Measurements from ENCODE around the gene MRPS16.
A peak's percentile ranks its signal among the peaks of the same experiment; 100 is the strongest.
"Not testable (repeated sequence)": the region's sequence is repeated elsewhere in the genome, so short reads cannot be mapped to it uniquely, and the experiment has no call there.

Gene MRPS16

GRCh38 chr10:73261362-73261995, 9.0 kb upstream of the MRPS16 start:
- H3K4me1 ChIP-seq (ENCODE audit: insufficient read depth, low read length) = no peaks in the 10 kb centered on the region
- no peak overlapping the region for H3K4me3 ChIP-seq (ENCODE audit: low read length)
- 94% methylated on average over 9 of the region's 9 CpGs for WGBS
- peaks cover 16% of the 10 kb centered on the region; the same call in 1 of the 2 replicates for H3K9me3 ChIP-seq (ENCODE audit: insufficient read depth, low read depth, low read length)
- no peaks in the 10 kb centered on the region for H3K36me3 ChIP-seq (ENCODE audit: insufficient read depth, low read length)
- H3K27me3 ChIP-seq (ENCODE audit: insufficient read depth, low read length) = no peaks in the 10 kb centered on the region
- no peak overlapping the region for H3K9ac ChIP-seq (ENCODE audit: low read depth, low read length)
- no peak overlapping the region for H3K27ac ChIP-seq (ENCODE audit: low read depth, low read length)

- H3K4me1 ChIP-seq (ENCODE audit: insufficient read depth, low read length); H3K4me3 ChIP-seq (ENCODE audit: low read length): not testable (repeated sequence)
These were observed 6.2 kb upstream of the MRPS16 start for GRCh38 chr10:73258612-73259011.

GRCh38 chr10:73253225-73253555, 746 bp upstream of the MRPS16 start:
- H3K36me3 ChIP-seq (ENCODE audit: insufficient read depth, low read length) = peaks cover 24% of the 10 kb centered on the region
- no peaks in the 10 kb centered on the region for H3K9me3 ChIP-seq (ENCODE audit: insufficient read depth, low read depth, low read length)
- H3K27ac ChIP-seq (ENCODE audit: low read depth, low read length) = peak overlapping the region; percentile 75; the same call in 1 of the 2 replicates
- peak overlapping the region; percentile 80 for H3K4me3 ChIP-seq (ENCODE audit: low read length)
- H3K4me1 ChIP-seq (ENCODE audit: insufficient read depth, low read length) = no peaks in the 10 kb centered on the region; the same call in 1 of the 2 replicates
- WGBS = 0% methylated on average over 4 of the region's 4 CpGs
- no peaks in the 10 kb centered on the region for H3K27me3 ChIP-seq (ENCODE audit: insufficient read depth, low read length)
- H3K9ac ChIP-seq (ENCODE audit: low read depth, low read length) = peak overlapping the region; percentile 90

More at GRCh38 chr10:73258612-73259011, 6.2 kb upstream of the MRPS16 start:
- H3K27me3 ChIP-seq (ENCODE audit: insufficient read depth, low read length); H3K9ac ChIP-seq (ENCODE audit: low read depth, low read length); H3K36me3 ChIP-seq (ENCODE audit: insufficient read depth, low read length); H3K27ac ChIP-seq (ENCODE audit: low read depth, low read length): not testable (repeated sequence)
- H3K9me3 ChIP-seq (ENCODE audit: insufficient read depth, low read depth, low read length) = peaks cover 16% of the 10 kb centered on the region; the same call in 1 of the 2 replicates
- WGBS = 94% methylated on average over 10 of the region's 10 CpGs

- H3K9me3 ChIP-seq (ENCODE audit: insufficient read depth, low read depth, low read length) = no peaks in the 10 kb centered on the region
- peak overlapping the region; percentile 90 for H3K9ac ChIP-seq (ENCODE audit: low read depth, low read length)
- peaks cover 5% of the 10 kb centered on the region; the same call in 1 of the 2 replicates for H3K4me1 ChIP-seq (ENCODE audit: insufficient read depth, low read length)
- peaks cover 24% of the 10 kb centered on the region for H3K36me3 ChIP-seq (ENCODE audit: insufficient read depth, low read length)
- H3K27ac ChIP-seq (ENCODE audit: low read depth, low read length) = peak overlapping the region; percentile 86
- no peaks in the 10 kb centered on the region for H3K27me3 ChIP-seq (ENCODE audit: insufficient read depth, low read length)
- 14% methylated on average over 23 of the region's 23 CpGs for WGBS
- H3K4me3 ChIP-seq (ENCODE audit: low read length) = peak overlapping the region; percentile 80
These were observed 580 bp downstream of the MRPS16 start for GRCh38 chr10:73251683-73252444.

- H3K36me3 ChIP-seq (ENCODE audit: insufficient read depth, low read length) = peaks cover 50% of the 10 kb centered on the region
- no peak overlapping the region for H3K4me3 ChIP-seq (ENCODE audit: low read length)
- H3K27me3 ChIP-seq (ENCODE audit: insufficient read depth, low read length) = no peaks in the 10 kb centered on the region
- H3K4me1 ChIP-seq (ENCODE audit: insufficient read depth, low read length) = peaks cover 5% of the 10 kb centered on the region; the same call in 1 of the 2 replicates
- 95% methylated on average over 5 of the region's 5 CpGs for WGBS
- H3K27ac ChIP-seq (ENCODE audit: low read depth, low read length) = no peak overlapping the region
- H3K9me3 ChIP-seq (ENCODE audit: insufficient read depth, low read depth, low read length) = no peaks in the 10 kb centered on the region
- no peak overlapping the region; the same call in 1 of the 2 replicates for H3K9ac ChIP-seq (ENCODE audit: low read depth, low read length)
These were observed 4.2 kb downstream of the MRPS16 start for GRCh38 chr10:73248259-73248724.

GRCh38 chr10:73247509-73248258, 4.8 kb downstream of the MRPS16 start:
- Histone ChIP-seq H3K9me3 (ENCODE audit: insufficient read depth, low read depth, low read length) (no peaks in the 10 kb centered on the region), H3K9ac (ENCODE audit: low read depth, low read length) (peak overlapping the region; percentile 97), H3K27me3 (ENCODE audit: insufficient read depth, low read length) (no peaks in the 10 kb centered on the region), H3K27ac (ENCODE audit: low read depth, low read length) (peak overlapping the region; percentile 81), H3K36me3 (ENCODE audit: insufficient read depth, low read length) (peaks cover 56% of the 10 kb centered on the region), H3K4me1 (ENCODE audit: insufficient read depth, low read length) (peaks cover 5% of the 10 kb centered on the region; the same call in 1 of the 2 replicates), H3K4me3 (ENCODE audit: low read length) (peak overlapping the region; percentile 82)
- WGBS = 64% methylated on average over 4 of the region's 4 CpGs

DNA sequence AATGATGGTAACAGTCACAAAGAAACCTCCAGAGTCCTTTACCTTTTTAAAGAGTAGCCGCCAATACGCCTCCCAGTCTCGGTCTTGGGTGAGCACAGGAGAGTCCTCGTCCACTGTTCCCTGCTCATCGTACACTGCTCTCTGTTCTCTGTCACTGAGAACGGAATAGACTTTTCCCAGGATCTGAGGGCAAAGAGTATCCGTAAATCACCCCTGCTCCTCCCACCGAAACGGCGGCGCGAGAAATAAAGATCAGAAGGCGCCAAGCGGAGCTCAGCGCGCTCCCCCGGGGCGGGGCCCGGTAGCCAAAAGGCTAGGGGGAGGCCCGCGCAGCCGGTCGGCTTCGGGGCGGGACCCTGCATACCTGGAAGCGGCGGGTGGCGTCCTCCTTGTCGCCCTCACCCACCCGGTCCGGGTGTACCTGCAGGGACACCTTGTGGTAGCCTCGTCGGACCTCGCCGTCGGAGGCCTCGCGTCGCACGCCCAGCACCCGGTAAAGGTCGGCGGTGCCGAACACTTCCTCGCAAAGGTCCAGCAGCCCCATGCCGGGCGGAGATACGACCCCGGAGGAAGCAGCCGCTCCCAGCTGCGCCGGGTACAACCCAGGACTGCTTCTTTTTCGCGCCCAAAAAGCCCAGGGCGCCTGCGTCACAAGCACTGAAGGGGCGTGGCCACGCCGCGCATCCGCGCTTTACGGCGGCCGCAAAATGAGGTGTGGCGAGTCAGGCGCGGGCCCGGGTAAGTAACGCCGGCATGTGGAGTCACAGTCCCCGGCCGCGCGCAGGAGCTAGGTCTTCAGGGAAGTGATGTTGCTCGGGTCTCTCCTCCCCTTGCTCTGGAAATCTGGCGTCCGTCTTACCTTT, 5.6 kb downstream of the MRPS16 start, which contains the start of gene DNAJC9:
DNAJC9 (minus strand) TSS at position 610 of the 863 bp plus-strand sequence; CDS start at position 544, 66 bp downstream.
- peak within 1 kb of the TSS; percentile 97 for H3K9ac ChIP-seq (ENCODE audit: low read depth, low read length)
- peaks cover 5% of the 10 kb centered on the region; the same call in 1 of the 2 replicates for H3K4me1 ChIP-seq (ENCODE audit: insufficient read depth, low read length)
- H3K36me3 ChIP-seq (ENCODE audit: insufficient read depth, low read length) = peaks cover 64% of the 10 kb centered on the region
- no peaks in the 10 kb centered on the region for H3K9me3 ChIP-seq (ENCODE audit: insufficient read depth, low read depth, low read length)
- no peaks in the 10 kb centered on the region for H3K27me3 ChIP-seq (ENCODE audit: insufficient read depth, low read length)
- H3K27ac ChIP-seq (ENCODE audit: low read depth, low read length) = peak within 1 kb of the TSS; percentile 99
- under 1% methylated on average over 78 of the region's 78 CpGs for WGBS
- H3K4me3 ChIP-seq (ENCODE audit: low read length) = peak within 1 kb of the TSS; percentile 82

DNA sequence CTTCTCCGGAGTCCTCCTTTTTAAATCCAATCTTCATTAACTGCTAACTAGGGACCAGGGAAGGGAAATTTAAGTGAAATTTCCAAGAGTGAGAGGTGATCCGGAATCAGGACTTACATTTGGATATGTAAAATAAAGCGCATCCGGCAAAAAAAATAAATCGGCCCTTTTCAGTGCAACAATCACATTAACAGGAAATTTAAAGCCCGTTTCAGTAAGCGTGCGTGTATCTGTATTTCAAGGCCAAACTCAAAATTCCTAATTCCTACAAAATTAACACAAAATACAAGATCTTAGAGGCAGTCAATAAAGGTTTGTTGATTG, 6.2 kb downstream of the MRPS16 start:
- Histone ChIP-seq H3K36me3 (ENCODE audit: insufficient read depth, low read length) (peaks cover 70% of the 10 kb centered on the region), H3K27ac (ENCODE audit: low read depth, low read length) (peak overlapping the region; percentile 99), H3K9me3 (ENCODE audit: insufficient read depth, low read depth, low read length) (no peaks in the 10 kb centered on the region), H3K9ac (ENCODE audit: low read depth, low read length) (peak overlapping the region; percentile 97), H3K27me3 (ENCODE audit: insufficient read depth, low read length) (no peaks in the 10 kb centered on the region), H3K4me1 (ENCODE audit: insufficient read depth, low read length) (peaks cover 5% of the 10 kb centered on the region; the same call in 1 of the 2 replicates), H3K4me3 (ENCODE audit: low read length) (peak overlapping the region; percentile 82)
- WGBS = under 1% methylated on average over 7 of the region's 8 CpGs

GRCh38 chr10:73244866-73245477, 7.5 kb downstream of the MRPS16 start:
- 82% methylated on average over 7 of the region's 8 CpGs for WGBS
- peak overlapping the region; percentile 97 for H3K9ac ChIP-seq (ENCODE audit: low read depth, low read length)
- peak overlapping the region; percentile 82 for H3K4me3 ChIP-seq (ENCODE audit: low read length)
- peaks cover 72% of the 10 kb centered on the region for H3K36me3 ChIP-seq (ENCODE audit: insufficient read depth, low read length)
- peaks cover 5% of the 10 kb centered on the region; the same call in 1 of the 2 replicates for H3K4me1 ChIP-seq (ENCODE audit: insufficient read depth, low read length)
- no peaks in the 10 kb centered on the region for H3K27me3 ChIP-seq (ENCODE audit: insufficient read depth, low read length)
- H3K9me3 ChIP-seq (ENCODE audit: insufficient read depth, low read depth, low read length) = no peaks in the 10 kb centered on the region
- no peak overlapping the region for H3K27ac ChIP-seq (ENCODE audit: low read depth, low read length)

GRCh38 chr10:73239908-73240307, 12.5 kb downstream of the MRPS16 start:
- Histone ChIP-seq H3K9ac (ENCODE audit: low read depth, low read length) (no peak overlapping the region), H3K27me3 (ENCODE audit: insufficient read depth, low read length) (no peaks in the 10 kb centered on the region), H3K36me3 (ENCODE audit: insufficient read depth, low read length) (peaks cover 95% of the 10 kb centered on the region), H3K9me3 (ENCODE audit: insufficient read depth, low read depth, low read length) (no peaks in the 10 kb centered on the region), H3K27ac (ENCODE audit: low read depth, low read length) (no peak overlapping the region), H3K4me3 (ENCODE audit: low read length) (no peak overlapping the region), H3K4me1 (ENCODE audit: insufficient read depth, low read length) (no peaks in the 10 kb centered on the region; the same call in 1 of the 2 replicates)
- 88% methylated on average over 2 of the region's 2 CpGs for WGBS

Data from HUES64 (cell line).